ENCODE data around the gene NEURL1B.

NEURL1B gene

DNA sequence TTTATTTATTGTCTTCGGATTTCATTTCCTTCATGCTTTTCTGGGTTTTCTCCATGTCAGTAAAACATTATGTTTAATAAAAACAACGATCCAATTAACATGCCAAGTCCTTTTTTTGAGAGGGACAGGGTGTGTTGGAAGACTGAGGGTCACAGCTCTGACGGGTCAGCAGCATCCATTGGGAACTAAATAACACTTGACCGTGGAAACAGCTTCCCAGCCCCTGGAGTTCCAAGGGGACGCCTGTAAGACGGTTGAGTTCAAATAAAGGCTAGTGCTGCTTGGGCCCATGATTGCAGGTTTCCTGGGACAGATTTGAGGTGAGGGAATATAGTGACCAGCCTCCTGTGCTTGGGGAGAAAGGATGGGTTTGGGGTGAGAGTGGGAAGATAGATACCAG lies 30.4 kb upstream of the NEURL1B start:
- no peak for DNase-seq

GRCh38 chr5:172611913-172612312 lies 29.1 kb upstream of the NEURL1B start:
- DNase-seq: no peak

GRCh38 chr5:172612771-172613170 lies 28.3 kb upstream of the NEURL1B start:
- no peak for DNase-seq

DNA sequence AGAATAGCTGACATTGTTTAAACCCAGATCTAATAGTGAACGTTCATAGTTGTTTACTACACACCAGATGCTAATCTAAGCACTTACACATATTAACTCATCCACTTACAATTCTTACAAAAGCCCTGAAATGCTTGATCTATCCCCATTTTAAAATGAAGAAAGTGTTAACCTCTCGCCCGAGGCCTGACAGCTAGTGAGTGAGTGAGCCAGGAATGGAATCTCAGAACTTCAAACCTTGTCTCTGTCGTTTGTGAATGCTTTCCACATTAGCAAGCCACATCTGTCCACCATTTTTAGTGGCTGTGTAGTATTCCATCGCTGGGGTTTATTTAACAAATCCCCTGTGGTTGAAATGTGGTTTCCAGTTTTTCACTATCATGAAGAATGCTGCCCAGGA lies 24.9 kb upstream of the NEURL1B start:
- DNase-seq: no peak

DNA sequence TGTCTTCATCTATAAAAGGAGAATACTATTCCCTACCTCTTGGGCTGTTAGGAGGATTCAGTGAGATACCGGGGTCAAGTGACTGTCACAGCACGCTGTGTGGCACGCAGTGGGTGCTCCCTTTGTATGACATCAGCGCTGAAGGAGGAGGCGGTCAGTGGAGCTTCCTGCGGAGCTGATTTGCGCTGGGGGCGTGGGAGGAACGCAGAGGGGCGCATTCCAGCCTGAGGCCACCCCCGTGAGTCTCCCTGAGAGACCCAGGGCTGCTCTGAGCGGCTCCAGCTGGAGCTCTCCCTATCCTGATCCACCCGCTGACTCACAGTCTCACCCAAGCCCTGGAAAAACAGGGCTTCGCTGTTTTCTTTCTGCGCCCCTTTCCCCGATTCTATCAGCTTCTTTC lies 24.3 kb upstream of the NEURL1B start:
- DNase-seq: no peak

DNA sequence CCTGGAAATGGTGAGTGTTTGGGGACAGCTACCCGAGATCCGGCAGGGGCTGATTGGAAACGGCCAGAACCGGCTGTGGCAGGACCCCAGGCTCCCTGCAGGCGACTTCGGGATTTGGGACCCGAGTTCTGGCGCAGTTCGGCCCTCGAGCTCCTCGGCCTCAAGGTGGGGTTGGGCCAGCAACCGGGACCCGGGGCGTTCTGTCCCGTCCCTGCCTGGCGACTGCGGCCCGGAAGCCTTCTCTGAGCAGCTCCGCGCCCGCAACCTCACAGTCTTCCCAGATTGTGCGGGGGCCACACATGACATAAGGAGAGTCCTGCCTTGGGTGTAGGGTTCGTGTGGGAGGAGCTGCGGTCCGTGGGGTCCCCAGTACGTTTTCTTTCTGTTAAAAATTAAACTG lies 23.2 kb upstream of the NEURL1B start:
- no peak for DNase-seq

GRCh38 chr5:172618574-172619365 lies 22.3 kb upstream of the NEURL1B start:
- no peak for DNase-seq

DNA sequence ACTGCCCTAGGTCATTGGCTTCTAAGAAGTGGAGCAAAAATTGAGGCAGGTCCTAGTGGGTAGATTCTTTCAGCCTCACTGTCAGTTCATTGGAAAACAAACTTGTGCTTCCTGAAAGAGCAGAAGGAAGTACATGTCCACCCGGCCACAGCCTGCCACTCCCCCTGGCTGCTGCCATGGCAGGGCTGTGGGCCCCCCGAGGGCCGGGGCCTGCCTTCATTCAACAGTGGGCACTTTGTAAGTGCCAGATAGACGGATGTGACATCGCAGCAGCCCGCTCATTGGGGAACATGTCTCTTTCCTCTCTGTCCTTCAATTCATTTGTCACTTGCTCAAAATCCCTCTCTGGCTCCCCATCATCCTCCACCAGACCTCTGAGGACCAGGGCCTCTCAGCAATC lies 20.6 kb upstream of the NEURL1B start:
- DNase-seq: no peak

DNA sequence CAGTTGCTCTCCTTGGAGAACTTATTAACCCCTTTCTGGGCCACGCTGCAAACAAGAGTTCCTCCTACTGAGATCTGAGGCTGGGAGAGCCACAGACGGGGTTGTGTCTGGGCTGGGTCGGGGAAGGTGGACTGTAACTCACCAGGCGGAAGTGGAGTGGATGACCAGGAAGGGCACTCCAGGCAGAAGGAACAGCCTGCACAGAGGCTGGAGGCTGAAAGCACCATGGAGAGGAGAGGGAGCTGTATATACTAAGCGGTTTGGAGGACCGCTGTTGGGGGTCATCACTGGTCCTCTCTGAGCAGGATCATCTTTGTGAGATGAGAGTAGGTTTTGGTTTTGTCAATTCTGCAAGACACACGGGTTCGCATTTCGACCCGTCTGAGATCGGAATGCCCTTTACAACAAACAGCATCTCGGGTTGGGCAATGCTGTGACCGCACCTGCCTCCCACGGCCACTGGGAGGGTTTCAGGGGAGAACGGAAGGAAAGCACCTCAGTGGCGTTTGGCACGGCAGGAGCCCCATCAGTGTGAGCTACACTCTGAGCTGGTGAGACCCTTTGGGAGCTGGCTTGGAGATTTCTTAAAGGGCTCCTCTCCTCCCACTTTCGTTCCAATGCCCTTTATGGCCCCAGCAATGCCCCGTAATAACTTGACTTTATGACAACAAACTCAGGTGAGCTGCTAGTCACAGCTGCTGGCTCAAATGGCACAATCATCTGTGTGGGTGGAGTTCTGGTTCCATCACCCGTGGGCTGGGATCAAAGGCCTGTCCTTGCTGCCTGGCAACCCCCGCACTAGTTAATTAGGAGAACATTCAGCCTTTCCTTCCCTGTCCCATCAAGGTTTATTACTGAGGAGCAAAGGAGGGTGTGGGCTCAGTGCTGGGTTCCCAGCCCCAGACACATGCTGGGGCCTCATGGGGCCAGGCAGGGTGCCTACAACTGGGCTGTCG lies 18.7 kb upstream of the NEURL1B start:
- no peak for DNase-seq

DNA sequence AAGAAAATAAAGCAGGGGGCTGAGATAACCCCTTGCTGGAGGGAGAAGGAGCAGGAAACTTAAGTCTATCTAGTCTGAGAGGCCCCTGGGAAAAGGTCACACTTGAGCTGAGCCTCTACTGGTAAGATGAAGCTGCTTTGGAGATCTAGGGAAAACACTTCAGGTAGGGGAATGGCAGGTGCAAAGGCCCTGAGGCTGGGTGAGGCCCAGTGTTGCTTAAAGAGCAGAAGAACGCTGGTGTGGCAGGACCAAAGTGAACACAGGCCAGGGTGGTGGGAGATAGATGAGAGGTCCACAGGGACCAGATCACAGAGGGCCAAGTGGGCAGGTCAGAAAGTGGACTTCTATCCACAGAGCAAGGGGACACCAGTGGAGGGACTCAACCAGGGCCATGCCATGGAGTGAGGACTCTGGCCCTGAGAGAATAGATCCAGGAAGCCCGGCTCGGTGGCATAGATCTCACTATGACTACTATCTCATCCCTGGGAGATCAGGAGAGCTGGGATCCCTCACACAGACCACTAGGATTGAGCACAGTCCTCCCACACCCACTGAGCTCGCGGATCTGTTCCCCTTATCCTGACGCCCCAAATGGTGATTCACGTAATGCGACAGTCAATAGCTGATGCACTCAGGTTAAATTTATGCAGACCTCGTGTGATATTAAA lies 17.6 kb upstream of the NEURL1B start:
- DNase-seq: no peak

- no peak for DNase-seq
Measured at GRCh38 chr5:172624083-172624995, 16.7 kb upstream of the NEURL1B start.

DNA sequence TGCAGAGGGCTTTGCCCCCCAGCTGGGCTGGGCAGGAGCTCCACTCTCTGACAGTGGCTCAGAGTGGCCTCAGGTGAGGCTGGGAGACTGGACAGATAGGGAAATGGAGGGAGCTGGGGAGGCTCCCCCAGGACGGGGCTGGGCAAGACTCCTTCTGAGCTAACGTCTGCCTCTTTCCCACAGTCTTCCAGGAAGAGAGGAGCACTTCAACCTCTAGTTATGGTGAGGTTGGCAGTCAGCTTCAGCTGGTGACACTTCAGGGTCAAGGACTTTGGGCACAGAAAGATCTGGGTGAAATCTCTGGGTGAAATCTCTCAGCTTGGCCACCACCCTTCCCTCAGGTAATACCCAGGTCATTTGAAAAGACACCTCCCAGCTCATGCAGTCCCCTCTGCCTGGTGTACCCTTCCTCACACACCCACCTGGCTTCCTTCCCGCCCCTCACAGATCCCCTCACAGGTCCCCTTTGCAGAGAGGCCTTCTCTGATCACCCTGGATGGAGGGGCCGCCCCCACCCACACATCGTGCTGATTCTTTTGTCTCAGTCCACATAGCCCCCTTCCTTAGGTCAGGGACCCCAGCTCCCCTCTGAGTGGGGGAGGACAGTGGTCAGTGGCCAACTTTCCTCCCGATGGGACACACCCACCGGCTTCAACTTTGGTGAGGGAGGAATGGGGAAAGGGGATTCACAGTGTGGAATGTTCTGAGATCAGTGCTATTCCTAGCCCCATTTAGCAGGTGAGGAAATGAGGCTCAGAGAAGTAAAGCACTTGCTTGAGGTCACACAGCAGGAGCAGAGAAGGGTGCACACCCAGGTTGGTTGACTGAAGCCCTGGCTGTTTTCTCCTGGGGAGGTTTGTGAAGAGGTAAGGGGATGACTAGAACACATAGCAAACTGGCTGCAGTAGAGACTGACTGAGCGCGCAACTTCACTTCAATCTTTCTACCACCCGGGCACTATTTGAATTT lies 15.8 kb upstream of the NEURL1B start:
- no peak for DNase-seq

- no peak for DNase-seq
Measured at GRCh38 chr5:172626031-172626581, 15.0 kb upstream of the NEURL1B start.

DNA sequence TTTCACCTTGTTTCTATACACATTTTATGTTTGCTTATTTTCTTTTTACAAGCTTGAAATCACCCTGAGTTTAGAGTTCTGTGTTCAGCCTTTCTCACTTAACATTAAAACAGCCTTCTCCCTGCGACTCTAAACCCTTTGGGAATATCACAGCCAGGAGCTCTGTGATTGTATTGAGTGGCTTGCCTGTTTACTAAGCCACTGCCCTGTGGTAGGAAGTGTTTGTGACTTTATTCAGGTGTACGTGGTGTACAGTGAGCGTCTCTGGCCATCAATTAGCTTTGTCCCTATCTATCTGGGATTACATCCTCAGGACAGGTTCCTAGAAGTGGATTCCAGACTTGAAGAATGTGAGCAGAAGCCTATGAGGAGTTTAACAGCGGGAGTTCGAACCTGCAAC lies 11.0 kb upstream of the NEURL1B start:
- DNase-seq: no peak

GRCh38 chr5:172630482-172630881 lies 10.6 kb upstream of the NEURL1B start:
- DNase-seq: no peak

- no peak for DNase-seq
Measured at GRCh38 chr5:172630986-172631385, 10.1 kb upstream of the NEURL1B start.

- DNase-seq: no peak
Measured at GRCh38 chr5:172632346-172633092, 8.5 kb upstream of the NEURL1B start.

DNA sequence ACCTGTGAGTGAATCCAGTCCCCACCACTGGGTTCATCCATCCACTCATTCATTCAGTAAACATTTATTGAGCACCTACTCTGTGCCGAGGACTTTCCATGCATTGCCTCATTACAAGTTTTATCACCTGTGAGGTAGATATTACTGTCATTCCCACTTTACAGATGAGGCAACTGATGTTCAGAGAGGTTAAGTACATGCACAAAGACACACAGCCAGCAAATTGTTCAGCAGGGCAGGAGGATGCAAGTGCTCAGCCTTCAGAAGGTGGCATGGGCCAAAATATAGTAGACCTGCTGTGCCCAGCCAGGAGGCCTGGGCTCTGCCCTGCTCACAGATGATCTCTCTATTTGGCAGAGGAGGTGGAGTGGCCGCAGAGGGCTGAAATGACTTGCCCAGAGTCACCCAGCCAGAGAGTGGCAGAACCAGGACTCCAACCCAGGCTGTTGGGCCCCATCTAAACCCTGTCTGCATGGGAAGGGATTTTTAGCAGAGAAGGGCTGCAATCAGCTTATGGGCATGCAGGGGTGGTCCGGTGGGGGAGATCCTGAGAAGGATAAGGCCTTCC lies 7.6 kb upstream of the NEURL1B start:
- no peak for DNase-seq

DNA sequence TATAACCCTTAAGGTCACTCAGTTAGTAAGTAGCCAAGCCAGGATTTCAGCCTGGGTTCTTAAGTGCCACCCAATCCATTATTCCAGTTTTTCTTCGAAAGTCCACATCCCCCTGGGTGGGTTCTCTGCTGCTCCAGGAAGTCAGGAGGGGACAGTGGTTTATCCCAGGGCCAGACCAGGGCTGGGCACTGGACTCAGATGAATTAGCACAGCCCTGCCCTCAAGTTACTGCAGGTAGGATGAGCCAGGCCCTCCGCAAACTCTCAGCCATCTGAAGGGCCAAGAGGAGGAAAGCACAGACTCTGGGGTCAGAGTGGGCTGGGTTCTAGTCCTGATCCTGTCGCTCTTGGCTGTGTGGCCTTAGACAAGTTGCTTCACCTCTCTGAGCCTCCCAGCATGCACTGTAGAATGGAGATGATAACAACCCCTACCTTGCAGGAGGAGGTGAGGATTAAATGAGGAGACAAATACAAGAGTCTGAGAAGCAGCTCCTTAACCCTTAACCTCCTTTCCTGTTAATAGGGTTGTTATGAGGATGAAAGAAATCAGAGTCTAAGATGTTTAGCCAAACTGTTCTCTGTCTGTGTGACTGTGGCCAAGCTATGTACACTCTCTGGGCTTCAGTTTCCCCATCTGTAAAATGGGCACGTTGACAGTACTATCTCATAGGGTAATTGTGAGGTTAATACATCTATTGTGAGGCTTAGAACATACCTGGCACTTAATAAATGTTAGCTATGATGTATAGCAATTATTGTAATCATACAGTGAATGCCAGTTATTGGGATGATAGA lies 6.8 kb upstream of the NEURL1B start:
- DNase-seq: no peak
